HG03520 (cell line): Measurements from ENCODE around the gene BCR.

Experiments used
- ATAC-seq: cut with Tn5 transposase; IDR thresholded peaks from one replicate; pipeline ENCODE4 v1.9.1; 2021; ENCODE audit warnings: mild to moderate bottlenecking, moderate library complexity; ENCODE audit not compliant: unreplicated experiment

Gene BCR

DNA sequence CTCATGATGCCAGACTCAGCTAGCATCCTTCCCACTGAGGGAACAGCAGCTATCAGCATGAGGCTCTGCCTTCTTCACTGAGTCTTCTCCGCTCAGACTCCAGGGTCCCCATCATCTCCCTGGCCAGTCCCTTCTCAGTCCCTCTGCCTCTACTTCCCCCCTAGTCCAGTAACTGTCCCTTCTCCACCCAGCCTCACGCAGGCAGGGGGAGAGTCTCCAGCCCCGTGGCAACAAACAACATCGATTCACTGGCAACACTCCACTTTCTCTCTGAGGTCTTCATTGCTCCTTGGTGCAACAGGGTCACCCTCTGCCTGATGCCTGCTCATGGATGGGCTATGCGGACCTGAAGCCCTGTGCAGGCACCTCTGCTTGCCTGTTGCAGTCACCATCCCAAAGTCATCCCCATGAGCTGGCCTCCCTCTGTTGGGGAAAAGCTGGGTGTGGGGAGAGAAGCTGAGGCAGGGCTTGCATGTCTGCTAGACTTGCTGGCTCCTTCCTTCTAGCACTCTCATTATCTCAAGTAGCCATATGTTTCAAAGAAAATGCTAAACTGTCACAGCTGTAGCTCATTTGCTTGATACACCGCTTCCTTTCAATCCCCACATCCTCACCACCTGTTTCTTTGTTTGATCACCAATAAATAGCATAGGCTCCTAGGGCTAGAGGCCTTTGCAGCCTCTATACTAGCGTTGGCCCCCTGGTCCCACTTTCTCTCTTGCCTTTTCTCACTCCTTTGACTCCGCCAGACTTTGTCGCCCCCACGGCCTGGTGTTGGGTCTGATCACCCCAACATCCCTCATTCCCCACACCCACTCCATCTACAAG, 4.3 kb upstream of the BCR start:
- no peak for ATAC-seq

DNA sequence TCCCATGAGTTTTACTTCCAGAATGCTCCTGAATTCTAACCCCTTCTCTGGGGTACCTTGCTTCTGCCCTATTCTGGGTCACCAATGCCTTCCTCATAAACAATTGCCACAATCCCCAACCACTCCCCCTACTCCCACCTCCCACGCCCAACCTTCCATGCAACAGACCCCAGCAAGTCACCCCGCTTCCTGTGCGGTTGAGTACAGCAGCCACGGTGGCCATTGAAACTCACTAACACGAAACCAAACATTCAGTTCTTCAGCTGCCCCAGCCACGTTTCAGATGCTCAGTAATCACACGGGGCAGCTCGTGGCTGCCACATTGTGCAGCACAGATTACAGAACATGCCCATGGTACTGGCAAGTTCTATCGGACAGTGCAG, 3.7 kb upstream of the BCR start:
- ATAC-seq = no peak

DNA sequence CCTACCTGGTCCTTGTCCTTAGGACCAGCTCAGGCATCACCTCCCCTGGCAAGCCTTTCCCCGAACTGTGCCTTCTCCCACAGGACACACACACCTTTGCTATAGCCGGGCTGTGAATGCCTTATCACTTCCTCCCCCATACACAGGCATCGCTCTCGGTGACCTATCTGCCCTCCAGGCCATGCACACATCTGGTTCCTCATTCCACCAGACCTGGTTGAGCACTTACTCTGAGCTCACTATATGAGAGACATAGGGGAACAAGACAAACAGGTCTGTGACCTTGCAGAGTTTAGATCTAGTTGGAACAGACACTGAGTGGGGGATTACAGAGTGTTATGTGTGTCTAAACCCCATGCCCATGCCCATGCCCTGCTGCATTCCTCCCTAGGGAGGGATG, 3.1 kb upstream of the BCR start:
- no peak for ATAC-seq

DNA sequence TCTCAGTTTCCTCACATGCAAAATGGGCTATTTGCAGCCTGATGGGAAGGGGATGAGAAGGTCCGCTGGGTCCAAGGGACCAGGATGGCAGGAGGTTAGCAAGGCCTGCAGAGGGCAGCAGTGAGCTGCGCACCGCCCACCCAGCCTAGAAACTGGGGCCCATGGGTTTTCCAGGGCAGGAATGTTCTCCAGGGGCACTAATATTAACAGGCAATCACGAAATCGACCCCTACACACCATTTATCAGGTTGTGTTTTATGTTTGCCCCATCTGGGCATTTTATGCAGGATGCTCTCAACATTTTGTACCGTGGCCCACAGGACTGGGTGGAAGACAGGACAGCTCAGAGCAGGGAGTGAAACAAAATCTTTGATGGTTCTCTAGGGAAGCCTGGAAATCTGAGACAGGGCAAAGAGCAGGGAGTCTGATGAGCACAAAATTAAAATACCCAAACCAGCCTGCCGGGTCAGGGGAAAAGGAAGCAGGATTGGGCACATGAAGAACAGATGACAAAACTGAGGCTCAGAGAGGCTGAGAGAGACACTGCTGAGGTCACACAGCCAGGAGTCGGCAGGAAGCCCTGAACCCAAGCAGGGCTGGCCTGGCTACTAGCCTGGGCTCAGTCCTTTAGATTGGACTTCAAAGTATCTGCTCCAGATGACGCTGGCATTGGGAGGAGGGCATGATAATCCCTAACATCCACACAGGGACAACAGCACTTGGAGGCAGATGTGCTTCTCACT, 1.6 kb upstream of the BCR start:
- ATAC-seq = no peak

DNA sequence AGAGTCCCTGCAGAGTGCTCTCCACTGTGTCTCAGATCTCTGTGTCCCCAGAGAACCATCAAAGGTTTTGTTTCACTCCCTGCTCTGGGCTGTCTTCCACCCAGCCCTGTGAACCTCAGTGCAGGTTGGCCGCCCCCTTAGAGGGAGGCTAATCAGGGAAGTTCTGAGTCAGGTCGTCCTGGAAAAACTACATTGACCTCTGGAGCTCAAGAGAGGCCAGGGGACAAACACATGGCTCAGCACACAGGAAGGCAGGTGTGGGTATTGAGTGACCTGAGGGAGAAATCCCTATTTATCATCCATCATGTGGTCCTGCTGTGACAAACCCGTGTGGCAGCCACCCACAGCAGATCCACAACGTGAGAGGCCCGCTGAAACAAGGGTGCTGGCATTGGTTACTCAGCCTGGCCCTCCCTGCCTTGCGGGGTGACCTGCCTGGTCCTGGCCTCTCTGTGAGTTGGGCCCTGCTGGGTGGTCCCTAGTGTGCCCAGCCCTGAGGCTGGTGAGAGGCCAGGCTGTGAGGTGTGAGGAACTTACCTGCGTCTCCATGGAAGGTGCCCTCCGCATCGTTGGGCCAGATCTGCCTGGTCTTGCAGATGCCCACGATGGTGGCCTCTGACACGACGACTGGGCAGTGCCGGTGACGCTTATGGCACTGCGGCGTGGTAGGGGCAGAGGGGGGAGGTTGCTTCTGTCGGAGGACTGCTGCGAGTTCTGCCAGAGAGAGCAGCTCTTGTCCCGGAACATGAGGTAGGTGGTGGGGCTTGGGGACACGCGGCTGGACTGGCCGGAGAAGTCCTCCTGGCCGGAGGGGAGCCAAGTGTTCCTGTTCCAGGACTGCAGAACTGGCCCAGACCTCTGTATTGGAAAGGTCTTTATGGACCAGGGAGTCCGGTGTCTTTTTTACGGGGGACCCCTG, 669 bp upstream of the BCR start:
- no peak for ATAC-seq

DNA sequence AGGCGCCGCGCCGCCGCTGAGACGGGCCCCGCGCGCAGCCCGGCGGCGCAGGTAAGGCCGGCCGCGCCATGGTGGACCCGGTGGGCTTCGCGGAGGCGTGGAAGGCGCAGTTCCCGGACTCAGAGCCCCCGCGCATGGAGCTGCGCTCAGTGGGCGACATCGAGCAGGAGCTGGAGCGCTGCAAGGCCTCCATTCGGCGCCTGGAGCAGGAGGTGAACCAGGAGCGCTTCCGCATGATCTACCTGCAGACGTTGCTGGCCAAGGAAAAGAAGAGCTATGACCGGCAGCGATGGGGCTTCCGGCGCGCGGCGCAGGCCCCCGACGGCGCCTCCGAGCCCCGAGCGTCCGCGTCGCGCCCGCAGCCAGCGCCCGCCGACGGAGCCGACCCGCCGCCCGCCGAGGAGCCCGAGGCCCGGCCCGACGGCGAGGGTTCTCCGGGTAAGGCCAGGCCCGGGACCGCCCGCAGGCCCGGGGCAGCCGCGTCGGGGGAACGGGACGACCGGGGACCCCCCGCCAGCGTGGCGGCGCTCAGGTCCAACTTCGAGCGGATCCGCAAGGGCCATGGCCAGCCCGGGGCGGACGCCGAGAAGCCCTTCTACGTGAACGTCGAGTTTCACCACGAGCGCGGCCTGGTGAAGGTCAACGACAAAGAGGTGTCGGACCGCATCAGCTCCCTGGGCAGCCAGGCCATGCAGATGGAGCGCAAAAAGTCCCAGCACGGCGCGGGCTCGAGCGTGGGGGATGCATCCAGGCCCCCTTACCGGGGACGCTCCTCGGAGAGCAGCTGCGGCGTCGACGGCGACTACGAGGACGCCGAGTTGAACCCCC, 798 bp downstream of the BCR start:
- no peak for ATAC-seq

DNA sequence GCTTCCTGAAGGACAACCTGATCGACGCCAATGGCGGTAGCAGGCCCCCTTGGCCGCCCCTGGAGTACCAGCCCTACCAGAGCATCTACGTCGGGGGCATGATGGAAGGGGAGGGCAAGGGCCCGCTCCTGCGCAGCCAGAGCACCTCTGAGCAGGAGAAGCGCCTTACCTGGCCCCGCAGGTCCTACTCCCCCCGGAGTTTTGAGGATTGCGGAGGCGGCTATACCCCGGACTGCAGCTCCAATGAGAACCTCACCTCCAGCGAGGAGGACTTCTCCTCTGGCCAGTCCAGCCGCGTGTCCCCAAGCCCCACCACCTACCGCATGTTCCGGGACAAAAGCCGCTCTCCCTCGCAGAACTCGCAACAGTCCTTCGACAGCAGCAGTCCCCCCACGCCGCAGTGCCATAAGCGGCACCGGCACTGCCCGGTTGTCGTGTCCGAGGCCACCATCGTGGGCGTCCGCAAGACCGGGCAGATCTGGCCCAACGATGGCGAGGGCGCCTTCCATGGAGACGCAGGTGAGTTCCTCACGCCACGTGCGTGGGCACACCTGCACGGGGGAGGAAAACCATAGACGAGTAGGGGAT, 1.5 kb downstream of the BCR start:
- no peak for ATAC-seq

DNA sequence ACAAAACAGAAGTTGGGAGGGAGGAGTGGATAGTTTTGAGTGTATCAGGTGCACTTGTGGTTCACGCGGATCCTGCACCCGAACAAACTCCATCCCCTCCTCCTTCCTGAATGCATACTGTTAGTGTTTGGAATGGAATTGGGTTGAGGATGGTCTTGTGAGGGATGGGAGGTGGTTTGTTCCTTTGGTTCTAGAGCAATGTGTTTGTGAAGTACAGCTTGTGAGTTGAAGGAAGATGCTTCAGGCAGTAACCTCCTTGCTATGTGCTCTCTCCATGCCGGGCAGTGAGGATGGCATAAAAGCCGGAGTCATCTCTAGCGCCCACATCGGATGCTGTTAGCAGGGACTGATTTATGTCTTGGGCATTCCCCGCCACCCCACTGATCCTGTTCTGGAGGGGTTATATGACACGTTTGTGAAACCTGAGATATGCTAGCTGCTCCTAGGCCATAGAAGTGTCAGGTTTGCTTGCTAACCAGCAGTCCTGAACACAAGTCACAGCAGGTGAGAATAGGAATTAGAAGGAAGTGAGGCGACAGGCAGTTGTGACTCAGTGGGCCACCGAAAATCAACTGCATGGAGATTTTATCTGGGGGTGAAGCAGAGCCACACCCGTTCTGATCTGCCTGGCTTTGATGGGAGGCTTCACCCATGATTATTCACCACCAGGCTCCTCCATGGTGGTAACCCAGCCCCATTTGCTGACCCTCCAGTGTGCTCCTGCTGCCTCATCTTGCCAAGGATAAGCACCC, 2.2 kb downstream of the BCR start:
- ATAC-seq = no peak

DNA sequence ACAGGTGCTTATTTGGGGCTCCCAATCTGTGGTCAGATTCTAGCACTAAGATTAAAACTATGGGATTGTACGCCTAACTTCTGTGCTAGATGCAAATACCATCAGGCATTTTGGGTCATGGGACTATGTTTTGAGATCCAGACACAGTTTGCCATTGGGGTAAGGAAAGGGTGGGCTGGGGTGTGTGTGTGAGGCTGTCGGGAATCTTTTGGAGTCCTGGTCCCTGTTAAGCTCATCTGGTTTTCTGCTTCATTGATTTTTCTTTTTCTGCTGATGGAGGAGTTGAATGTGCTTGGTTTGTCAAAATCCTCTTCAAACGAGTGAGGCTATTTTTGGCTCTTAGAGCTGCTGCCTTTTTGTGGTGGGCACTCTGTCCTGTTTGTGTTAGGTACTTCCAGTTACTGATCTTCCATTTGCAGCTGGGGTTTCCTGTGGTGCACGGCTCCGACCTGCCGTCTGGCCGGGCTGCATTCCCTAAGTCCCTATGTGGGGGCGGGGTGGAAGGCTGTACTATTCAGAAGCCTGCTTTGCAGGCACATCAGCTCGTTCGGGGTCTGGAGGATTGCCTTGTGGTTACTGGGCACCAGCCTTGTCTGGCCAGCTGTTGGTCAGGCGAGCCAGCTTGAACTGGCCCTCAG, 2.9 kb downstream of the BCR start:
- no peak for ATAC-seq

DNA sequence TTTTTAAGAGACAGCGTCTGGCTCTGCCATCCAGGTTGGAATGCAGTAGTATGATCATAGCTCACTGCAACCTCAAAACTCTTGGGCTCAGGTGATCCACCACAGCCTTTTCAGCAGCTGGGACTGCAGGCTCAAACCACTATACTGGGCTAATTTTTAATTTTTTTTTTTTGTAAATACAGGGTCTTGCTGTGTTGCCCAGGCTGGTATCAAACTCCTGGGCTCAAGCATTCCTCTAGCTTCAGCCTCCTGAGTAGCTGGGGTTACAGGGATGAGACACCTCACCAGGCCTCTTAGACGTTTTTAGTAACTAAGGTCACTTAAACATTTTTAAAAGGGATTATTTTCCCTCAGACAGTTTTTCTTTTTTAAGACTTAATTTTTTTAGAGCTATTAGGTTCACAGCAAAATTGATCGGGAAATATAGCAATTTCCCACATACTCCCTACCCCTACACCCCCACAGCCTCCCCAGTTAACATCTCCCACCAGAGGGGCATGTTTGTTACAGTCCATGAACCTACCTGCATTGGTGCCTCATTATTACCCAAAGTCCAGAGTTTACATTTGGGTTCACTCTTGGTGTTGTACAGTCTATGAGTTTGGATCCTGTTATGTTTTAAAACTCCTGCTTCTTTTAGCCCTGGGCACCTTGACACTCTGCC, 3.9 kb downstream of the BCR start:
- ATAC-seq = no peak

DNA sequence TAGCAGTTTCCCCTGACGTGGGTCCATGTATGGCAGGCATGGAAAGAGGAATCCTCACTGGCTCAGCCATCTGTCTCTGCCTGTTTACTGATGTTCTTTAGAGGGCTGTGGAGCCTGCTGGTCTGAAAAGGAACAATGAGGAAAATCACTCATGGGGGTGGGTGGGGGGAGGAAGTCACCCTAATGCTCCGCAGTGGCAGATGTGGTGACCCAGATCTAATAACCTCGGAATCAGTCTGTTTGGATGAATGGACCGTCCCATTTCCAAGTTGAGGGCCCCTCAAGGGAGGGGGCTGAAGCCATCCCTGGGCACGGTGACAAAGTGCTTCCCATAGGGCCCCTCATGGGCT, 4.4 kb downstream of the BCR start:
- ATAC-seq = no peak

DNA sequence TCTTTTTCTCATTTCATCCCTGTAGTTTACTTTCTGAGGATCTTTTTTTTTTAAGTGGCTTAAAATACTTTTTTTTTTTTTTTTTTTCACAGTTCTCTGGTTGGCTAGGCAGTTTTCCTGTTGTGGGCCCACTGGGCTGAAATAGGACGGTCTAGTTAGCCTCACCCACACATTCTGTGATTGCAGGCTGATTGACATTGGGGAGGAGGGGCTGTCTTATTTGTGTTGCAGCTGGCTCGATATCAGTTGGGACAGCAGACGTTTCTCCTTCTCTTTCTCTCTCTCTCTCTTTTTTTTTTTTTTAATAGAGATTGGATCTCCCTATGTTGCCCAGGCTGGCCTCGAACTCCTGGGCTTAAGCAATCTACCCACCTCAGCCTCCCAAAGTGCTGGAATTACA, 6.9 kb downstream of the BCR start:
- ATAC-seq = no peak

DNA sequence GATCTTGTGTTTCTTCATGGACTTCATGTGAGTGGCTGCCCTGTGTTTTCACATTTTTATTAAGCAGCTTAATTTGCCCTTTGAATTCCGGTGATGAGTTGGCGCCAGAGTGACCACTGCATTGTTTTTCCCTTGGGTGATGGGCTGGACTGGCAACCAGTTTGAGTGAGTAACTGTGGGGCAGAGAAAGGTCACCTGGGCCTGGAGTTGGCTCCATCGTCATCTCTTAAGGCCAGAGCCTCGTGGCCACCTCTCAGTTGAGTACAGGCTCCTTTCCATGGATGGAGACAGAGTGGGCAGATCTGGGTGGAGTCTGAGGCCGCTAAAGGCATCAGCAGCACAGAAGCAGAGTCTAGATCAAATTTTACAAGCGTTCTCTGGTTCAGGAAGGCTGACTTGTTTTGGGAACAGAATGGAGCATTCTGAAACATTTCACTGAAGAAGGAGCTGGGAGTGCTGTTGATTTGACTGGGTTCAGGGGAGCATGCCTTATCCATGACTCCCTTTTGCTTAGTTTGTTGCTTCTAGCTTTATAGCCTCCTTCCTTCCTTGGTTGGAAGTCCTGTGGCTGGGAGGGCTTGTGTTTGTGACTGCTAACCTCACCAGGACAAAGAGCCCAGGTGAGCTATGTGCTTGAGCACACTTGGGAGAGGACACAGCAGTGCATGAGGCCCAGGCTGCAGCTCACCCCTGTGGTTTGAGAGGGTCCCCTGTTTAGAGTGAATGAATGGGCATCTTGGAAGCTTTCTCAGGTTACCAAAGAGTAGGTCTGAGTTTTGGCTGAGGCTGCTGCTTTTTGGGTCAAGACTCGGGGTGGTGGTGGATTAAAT, 7.8 kb downstream of the BCR start:
- no peak for ATAC-seq

DNA sequence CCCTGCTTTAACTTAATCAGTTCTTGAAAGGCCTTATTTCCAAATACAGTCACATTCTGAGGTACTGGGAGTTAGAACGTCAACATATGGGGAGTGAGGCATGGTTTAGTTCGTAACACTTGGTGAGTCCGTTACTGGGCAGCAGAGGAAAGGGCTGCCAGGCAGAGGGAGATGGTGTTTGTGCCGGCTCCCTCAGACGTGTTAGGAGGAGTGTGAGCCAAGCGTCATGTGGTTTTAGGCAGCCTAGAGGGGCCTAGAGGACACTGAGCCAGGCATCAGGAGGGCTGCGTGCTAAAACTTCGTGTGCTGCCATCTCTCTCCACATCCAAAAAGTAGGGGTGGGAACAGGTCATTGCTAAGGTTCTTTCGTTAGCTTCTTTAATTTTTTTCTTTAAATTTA, 10.2 kb downstream of the BCR start:
- no peak for ATAC-seq

DNA sequence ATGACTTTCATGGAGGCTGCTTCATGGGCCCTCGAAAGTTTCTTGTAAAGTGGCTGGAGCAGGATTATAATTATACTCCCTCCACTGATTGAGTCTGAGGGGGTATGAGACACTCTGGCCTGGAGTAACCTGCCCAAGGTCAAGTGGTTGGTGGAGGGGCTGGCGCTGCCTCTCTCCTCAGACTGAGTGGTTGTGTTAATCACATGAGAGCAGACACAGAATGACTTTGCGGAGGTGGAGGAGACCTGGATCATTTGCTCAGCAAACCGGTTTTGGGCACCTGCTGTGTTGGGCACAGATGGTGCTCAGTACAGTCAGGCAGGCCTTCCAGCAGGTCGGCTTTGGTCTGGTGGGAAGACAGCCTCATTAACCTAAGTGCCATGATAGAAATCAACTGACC, 11.8 kb downstream of the BCR start:
- ATAC-seq = no peak

DNA sequence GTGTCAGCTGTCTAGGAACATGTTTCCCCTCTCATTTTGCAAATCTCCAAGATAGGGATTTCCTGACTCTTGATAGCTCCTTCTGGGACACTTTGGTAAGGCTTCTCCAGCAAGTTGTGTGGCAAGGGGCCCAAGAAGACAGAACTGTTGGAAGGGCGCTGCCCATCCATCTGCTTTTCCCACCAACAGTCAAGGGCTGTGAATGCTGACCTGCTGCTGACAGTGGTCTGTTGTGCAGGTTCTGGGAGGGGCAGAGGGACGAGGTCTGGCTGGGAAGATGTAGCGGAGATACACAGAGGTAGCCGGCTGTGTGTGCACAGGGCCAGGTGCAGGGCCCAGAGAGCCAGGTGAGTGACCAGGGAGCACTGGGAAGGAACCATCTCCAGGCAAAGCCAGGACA, 12.2 kb downstream of the BCR start:
- ATAC-seq = no peak

DNA sequence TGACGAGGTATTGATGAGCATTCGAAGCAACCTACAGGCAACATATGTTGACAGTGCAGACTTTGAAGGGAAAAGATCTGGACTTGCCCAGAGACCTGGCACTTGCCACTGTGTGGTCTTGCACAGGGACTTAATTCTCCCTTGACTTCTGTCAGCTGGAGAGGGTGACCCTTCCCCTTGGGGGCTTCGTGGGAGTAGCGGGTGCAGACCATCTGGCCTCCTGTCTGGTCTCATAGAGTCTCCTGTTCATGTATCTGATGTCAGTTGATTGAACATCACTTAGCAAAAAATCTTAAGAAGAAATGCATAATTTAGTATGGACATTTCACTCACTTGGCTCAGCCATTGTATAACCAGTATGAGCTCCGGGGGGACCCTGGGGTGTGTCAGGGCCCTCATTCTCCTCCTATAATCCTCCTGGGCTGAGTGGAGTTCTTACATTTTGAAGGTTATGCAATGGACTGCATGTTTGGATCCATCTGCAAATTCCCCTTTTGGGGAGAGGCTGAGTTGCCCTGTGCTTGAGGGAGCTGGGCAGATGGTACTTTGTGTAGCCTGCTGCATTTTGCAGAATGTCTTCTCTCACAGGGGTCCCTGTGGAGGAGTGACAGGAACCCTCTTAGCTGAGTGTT, 13.0 kb downstream of the BCR start:
- no peak for ATAC-seq
